ENCODE measurements around the gene RBBP8.

The RBBP8 gene

GRCh38 chr18:22928339-22928738 is 4.8 kb upstream of the RBBP8 start:
- TF ChIP-seq, protein P1, sequence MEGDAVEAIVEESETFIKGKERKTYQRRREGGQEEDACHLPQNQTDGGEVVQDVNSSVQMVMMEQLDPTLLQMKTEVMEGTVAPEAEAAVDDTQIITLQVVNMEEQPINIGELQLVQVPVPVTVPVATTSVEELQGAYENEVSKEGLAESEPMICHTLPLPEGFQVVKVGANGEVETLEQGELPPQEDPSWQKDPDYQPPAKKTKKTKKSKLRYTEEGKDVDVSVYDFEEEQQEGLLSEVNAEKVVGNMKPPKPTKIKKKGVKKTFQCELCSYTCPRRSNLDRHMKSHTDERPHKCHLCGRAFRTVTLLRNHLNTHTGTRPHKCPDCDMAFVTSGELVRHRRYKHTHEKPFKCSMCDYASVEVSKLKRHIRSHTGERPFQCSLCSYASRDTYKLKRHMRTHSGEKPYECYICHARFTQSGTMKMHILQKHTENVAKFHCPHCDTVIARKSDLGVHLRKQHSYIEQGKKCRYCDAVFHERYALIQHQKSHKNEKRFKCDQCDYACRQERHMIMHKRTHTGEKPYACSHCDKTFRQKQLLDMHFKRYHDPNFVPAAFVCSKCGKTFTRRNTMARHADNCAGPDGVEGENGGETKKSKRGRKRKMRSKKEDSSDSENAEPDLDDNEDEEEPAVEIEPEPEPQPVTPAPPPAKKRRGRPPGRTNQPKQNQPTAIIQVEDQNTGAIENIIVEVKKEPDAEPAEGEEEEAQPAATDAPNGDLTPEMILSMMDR (IDR thresholded peaks at IDR 0.05; ENCODE audit: low read depth, low read length, missing control alignments) = no peak
- no peak for DNase-seq (ENCODE audit: low read depth)
- no peak overlapping the region for H3K4me3 ChIP-seq (ENCODE audit: low read depth, low read length)

GRCh38 chr18:22930089-22930713 is 2.9 kb upstream of the RBBP8 start:
- H3K4me3 ChIP-seq (ENCODE audit: low read depth, low read length) = no peak overlapping the region
- TF ChIP-seq, protein P1 (IDR thresholded peaks at IDR 0.05; ENCODE audit: low read depth, low read length, missing control alignments) = peak; percentile 71
- peak; percentile 57 for DNase-seq (ENCODE audit: low read depth)

DNA sequence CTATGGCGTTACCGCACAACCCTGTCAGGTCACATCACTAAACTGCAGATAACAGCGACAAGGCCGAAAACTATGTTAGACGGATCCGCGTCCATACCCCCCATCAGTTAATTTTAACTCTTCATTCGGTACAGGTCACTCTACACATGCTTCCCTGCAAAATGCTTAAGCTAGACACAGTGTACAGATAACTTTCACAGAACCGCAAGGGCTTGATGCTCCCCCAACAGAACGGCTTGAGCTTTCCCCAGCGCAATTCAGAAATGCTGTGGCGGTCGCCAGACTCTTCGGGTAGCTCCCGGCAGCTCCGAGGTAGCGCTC is 283 bp upstream of the RBBP8 start:
- TF ChIP-seq, protein P1 (IDR thresholded peaks at IDR 0.05; ENCODE audit: low read depth, low read length, missing control alignments) = no peak
- H3K4me3 ChIP-seq (ENCODE audit: low read depth, low read length) = peak overlapping the region; percentile 85
- DNase-seq (ENCODE audit: low read depth) = no peak

DNA sequence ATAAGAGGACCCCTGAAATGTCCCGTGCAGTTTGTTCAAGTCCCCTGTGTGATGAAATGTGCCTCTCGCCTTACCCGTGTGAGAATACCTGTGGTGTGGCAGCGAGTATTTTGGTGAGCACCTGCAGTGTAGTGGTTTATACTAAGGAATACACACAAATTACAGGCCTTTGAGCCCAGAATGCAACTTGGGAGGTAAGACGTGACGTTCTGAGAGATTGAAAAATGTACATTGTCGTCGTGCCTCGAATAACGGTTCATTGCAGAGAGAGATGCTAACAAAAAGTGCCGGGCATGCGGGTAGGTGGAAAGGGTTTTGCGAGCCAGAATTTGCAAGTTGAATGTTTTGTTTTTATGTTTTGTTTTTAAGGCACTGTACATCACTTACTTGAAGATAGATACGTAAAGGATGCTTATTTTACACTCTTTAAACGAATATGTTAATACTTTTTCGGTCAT is 867 bp downstream of the RBBP8 start:
- TF ChIP-seq, protein P1 (IDR thresholded peaks at IDR 0.05; ENCODE audit: low read depth, low read length, missing control alignments) = no peak
- H3K4me3 ChIP-seq (ENCODE audit: low read depth, low read length) = peak overlapping the region; percentile 85
- no peak for DNase-seq (ENCODE audit: low read depth)

DNA sequence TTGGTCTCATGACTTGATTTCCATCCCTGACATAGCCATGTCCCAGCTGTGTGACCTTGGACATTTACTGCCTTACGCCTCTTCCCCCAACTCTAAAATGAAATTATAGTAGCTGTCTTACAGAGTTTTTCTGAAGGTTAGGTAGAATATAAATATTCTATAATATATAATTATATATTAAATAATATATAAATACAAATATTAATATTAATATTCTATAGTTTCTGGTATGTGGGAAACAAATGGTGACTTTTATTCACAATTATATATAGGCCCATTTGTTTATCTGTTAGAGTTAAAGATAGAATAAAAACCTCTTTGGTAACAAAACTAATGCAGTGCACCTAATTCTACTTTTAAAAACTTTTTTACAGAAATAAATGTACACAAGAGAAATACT is 1.7 kb downstream of the RBBP8 start:
- no peak for DNase-seq (ENCODE audit: low read depth)
- H3K4me3 ChIP-seq (ENCODE audit: low read depth, low read length) = peak overlapping the region; percentile 85
- TF ChIP-seq, protein P1 (IDR thresholded peaks at IDR 0.05; ENCODE audit: low read depth, low read length, missing control alignments) = no peak

GRCh38 chr18:22935431-22935830 is 2.3 kb downstream of the RBBP8 start:
- DNase-seq (ENCODE audit: low read depth) = no peak
- peak overlapping the region; percentile 37; the same call in 1 of the 2 replicates for H3K4me3 ChIP-seq (ENCODE audit: low read depth, low read length)
- TF ChIP-seq, protein P1 (IDR thresholded peaks at IDR 0.05; ENCODE audit: low read depth, low read length, missing control alignments) = no peak

DNA sequence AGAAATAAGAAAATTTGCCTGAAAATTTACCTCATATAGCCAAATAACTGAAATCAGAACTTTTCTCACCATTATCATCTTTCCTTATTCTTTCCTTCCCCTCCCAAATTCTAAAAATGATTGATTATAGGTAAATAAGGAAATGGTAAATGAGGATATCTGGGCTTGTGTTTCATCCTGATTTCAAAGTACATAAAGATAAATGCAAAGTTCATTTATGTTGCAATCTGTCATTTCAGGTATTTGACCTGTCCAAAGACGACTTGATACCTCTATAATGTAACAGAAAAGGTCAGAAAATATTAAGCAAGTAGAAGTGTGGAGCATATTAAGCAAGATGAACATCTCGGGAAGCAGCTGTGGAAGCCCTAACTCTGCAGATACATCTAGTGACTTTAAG is 3.4 kb downstream of the RBBP8 start:
- DNase-seq (ENCODE audit: low read depth) = no peak
- H3K4me3 ChIP-seq (ENCODE audit: low read depth, low read length) = no peak overlapping the region
- TF ChIP-seq, protein P1 (IDR thresholded peaks at IDR 0.05; ENCODE audit: low read depth, low read length, missing control alignments) = no peak

Measured in GM12864 (cell line).